Fibroblast of skin of back (primary cell): Measurements from ENCODE around the gene DMRTA2.

Experiments
- DNase-seq: peaks from one replicate; pipeline ENCODE4 v3.0.0-alpha.2; 2013

The DMRTA2 gene

GRCh38 chr1:50373532-50373931, 49.7 kb downstream of the DMRTA2 start:
- DNase-seq: no peak

DNA sequence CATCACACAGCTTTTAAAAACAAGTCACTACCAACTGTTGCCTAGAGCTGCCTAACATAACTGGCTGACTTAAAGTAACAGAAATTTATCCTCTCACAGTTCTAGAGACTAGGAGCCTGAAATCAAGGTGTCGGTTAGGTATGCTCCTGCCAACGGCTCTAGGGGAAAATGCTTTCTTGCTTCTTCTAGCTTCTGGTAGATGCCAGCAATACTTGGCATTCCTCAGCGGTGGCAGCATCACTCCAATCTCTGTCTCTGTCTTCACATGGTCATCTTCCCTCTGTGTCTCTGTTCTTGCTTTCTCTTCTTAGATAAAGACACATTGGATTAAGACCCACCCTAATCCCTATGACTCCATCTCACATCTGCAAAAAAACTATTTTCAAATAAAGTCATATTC, 51.5 kb downstream of the DMRTA2 start:
- peak; percentile 5 for DNase-seq

- DNase-seq: no peak
Observed at GRCh38 chr1:50369830-50370229, 53.4 kb downstream of the DMRTA2 start.

- DNase-seq: no peak
Observed at GRCh38 chr1:50369008-50369634, 54.1 kb downstream of the DMRTA2 start.

GRCh38 chr1:50368179-50369007, 54.9 kb downstream of the DMRTA2 start:
- DNase-seq: peak; percentile 9
